ENCODE data around the gene SLC39A5. TPM values are rescaled to one million over a fixed set of nuclear protein-coding genes. Genes with fewer than 3 reads are reported as not detected.

Gene SLC39A5
- polyA plus RNA-seq, 1 of the 3 experiments (the other 2 are of a cell fraction) = 0.12 TPM

DNA sequence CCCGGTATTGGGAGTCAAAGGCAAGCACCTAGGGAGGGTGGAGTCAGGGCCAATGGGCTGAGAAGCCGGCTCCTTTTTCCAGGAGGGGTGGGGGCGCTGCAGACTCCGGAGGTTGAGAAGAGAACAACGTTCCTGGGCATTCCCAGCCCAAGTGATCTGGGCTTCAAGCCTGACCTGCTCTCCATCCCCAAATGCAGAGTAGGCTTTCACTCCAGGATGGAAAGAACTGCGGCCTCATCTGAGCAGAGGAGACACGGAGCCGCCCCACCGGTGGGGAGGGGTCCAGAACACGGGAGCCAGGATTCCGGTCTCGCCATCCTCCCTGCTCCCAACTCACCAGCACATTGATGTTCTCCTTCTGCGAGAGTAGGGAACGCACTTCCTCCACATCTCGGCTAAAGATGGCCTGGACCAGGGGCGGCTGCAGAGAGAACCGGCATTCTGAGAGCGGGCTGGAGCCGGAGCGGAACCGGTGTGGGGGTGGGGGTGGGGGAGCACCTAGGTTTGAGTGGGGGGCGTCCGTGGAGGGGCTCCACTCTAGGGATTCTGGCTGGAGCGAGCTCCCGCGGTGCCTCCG is 27.7 kb downstream of the SLC39A5 start:
- Histone ChIP-seq H3K4me2 (peak overlapping the region; percentile 97), H3K27ac (ENCODE audit: low read depth in 2 of 2, low read length in 1 of 2) (peak overlapping the region; percentile 75 to 92), H2AFZ (ENCODE audit: low read depth) (peak overlapping the region; percentile 9; the same call in 1 of the 2 replicates), H3K9me3 (no peaks in the 10 kb centered on the region), H3K79me2 (ENCODE audit: insufficient read depth) (peaks cover 55% of the 10 kb centered on the region), H3K9ac (peak overlapping the region; percentile 91), H3K4me3 (ENCODE audit: low read depth in 2 of 2, low read length in 1 of 2) (peak overlapping the region; percentile 90 to 95), H3K27me3 (ENCODE audit: insufficient read depth) (no peaks in the 10 kb centered on the region), H3K9me2 (no peaks in the 10 kb centered on the region), H3K36me3 (replicated peaks in 1 of 2; ENCODE audit: control insufficient read depth in 1 of 2, insufficient read depth in 2 of 2, low read length in 1 of 2) (peaks cover 35 to 37% of the 10 kb centered on the region in 2 experiments), H3F3A (replicated peaks; ENCODE audit: insufficient read depth) (peaks cover 44% of the 10 kb centered on the region), H4K20me1 (ENCODE audit: insufficient read depth) (peaks cover 23% of the 10 kb centered on the region), H3K4me1 (ENCODE audit: control insufficient read depth in 1 of 2, insufficient read depth in 2 of 2, low read depth in 1 of 2, low read length in 1 of 2) (peaks cover 15 to 19% of the 10 kb centered on the region in 2 experiments)
- TF ChIP-seq TEAD4 (IDR thresholded peaks at IDR 0.05; ENCODE audit: borderline replicate concordance, insufficient read depth) (no peak), SIN3A (IDR thresholded peaks at IDR 0.05; ENCODE audit: borderline replicate concordance, low read depth, low read length) (no peak), GATA2 (CRISPR knock-in tag; IDR thresholded peaks at IDR 0.05) (no peak), GABPA (IDR thresholded peaks at IDR 0.05; ENCODE audit: low read depth) (no peak), MEF2A (IDR thresholded peaks at IDR 0.05; ENCODE audit: borderline replicate concordance, low read depth) (no peak), EZH2phosphoT487 (IDR thresholded peaks at IDR 0.05; ENCODE audit: borderline replicate concordance, low read depth) (no peak), FOSL2 (IDR thresholded peaks at IDR 0.05; ENCODE audit: borderline replicate concordance, low read depth) (no peak), RCOR1 (IDR thresholded peaks at IDR 0.05; ENCODE audit: low read length) (no peak), EP300 (IDR thresholded peaks at IDR 0.05; ENCODE audit: borderline replicate concordance in 1 of 2, low read depth in 1 of 2, low read length in 1 of 2) (no peak), MXI1 (IDR thresholded peaks at IDR 0.05; ENCODE audit: low read depth, low read length) (peak; percentile 25; the same call in 1 of the 2 replicates), RAD21 (IDR thresholded peaks at IDR 0.05; ENCODE audit: low read length) (no peak)
- TF ChIP-seq, protein P1, sequence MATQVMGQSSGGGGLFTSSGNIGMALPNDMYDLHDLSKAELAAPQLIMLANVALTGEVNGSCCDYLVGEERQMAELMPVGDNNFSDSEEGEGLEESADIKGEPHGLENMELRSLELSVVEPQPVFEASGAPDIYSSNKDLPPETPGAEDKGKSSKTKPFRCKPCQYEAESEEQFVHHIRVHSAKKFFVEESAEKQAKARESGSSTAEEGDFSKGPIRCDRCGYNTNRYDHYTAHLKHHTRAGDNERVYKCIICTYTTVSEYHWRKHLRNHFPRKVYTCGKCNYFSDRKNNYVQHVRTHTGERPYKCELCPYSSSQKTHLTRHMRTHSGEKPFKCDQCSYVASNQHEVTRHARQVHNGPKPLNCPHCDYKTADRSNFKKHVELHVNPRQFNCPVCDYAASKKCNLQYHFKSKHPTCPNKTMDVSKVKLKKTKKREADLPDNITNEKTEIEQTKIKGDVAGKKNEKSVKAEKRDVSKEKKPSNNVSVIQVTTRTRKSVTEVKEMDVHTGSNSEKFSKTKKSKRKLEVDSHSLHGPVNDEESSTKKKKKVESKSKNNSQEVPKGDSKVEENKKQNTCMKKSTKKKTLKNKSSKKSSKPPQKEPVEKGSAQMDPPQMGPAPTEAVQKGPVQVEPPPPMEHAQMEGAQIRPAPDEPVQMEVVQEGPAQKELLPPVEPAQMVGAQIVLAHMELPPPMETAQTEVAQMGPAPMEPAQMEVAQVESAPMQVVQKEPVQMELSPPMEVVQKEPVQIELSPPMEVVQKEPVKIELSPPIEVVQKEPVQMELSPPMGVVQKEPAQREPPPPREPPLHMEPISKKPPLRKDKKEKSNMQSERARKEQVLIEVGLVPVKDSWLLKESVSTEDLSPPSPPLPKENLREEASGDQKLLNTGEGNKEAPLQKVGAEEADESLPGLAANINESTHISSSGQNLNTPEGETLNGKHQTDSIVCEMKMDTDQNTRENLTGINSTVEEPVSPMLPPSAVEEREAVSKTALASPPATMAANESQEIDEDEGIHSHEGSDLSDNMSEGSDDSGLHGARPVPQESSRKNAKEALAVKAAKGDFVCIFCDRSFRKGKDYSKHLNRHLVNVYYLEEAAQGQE (IDR thresholded peaks at IDR 0.05; ENCODE audit: low read depth, low read length) = no peak
- TF ChIP-seq, protein P2, sequence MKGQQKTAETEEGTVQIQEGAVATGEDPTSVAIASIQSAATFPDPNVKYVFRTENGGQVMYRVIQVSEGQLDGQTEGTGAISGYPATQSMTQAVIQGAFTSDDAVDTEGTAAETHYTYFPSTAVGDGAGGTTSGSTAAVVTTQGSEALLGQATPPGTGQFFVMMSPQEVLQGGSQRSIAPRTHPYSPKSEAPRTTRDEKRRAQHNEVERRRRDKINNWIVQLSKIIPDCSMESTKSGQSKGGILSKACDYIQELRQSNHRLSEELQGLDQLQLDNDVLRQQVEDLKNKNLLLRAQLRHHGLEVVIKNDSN (IDR thresholded peaks at IDR 0.05; ENCODE audit: borderline replicate concordance, low read depth) = no peak
- TF ChIP-seq, protein P3, sequence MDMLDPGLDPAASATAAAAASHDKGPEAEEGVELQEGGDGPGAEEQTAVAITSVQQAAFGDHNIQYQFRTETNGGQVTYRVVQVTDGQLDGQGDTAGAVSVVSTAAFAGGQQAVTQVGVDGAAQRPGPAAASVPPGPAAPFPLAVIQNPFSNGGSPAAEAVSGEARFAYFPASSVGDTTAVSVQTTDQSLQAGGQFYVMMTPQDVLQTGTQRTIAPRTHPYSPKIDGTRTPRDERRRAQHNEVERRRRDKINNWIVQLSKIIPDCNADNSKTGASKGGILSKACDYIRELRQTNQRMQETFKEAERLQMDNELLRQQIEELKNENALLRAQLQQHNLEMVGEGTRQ (IDR thresholded peaks at IDR 0.05; ENCODE audit: borderline replicate concordance, low read depth, low read length) = no peak
- TF ChIP-seq, protein P4, sequence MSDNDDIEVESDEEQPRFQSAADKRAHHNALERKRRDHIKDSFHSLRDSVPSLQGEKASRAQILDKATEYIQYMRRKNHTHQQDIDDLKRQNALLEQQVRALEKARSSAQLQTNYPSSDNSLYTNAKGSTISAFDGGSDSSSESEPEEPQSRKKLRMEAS (IDR thresholded peaks at IDR 0.05; ENCODE audit: low read depth) = 0 out of 2 replicates have a peak, but pooled peaks have one; percentile 6
- TF ChIP-seq, protein P5, sequence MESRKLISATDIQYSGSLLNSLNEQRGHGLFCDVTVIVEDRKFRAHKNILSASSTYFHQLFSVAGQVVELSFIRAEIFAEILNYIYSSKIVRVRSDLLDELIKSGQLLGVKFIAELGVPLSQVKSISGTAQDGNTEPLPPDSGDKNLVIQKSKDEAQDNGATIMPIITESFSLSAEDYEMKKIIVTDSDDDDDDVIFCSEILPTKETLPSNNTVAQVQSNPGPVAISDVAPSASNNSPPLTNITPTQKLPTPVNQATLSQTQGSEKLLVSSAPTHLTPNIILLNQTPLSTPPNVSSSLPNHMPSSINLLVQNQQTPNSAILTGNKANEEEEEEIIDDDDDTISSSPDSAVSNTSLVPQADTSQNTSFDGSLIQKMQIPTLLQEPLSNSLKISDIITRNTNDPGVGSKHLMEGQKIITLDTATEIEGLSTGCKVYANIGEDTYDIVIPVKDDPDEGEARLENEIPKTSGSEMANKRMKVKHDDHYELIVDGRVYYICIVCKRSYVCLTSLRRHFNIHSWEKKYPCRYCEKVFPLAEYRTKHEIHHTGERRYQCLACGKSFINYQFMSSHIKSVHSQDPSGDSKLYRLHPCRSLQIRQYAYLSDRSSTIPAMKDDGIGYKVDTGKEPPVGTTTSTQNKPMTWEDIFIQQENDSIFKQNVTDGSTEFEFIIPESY (IDR thresholded peaks at IDR 0.05; ENCODE audit: borderline replicate concordance, low read depth) = no peak
- TF ChIP-seq, protein P6, sequence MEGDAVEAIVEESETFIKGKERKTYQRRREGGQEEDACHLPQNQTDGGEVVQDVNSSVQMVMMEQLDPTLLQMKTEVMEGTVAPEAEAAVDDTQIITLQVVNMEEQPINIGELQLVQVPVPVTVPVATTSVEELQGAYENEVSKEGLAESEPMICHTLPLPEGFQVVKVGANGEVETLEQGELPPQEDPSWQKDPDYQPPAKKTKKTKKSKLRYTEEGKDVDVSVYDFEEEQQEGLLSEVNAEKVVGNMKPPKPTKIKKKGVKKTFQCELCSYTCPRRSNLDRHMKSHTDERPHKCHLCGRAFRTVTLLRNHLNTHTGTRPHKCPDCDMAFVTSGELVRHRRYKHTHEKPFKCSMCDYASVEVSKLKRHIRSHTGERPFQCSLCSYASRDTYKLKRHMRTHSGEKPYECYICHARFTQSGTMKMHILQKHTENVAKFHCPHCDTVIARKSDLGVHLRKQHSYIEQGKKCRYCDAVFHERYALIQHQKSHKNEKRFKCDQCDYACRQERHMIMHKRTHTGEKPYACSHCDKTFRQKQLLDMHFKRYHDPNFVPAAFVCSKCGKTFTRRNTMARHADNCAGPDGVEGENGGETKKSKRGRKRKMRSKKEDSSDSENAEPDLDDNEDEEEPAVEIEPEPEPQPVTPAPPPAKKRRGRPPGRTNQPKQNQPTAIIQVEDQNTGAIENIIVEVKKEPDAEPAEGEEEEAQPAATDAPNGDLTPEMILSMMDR (IDR thresholded peaks at IDR 0.05) = peak; percentile 35
- ChIA-PET CTCF (interaction anchor here (0.6 to 5.4 kb wide), 40 partner anchors 8 to 391 kb away, joined by 3 to 58 read pairs (median 5); partner anchors contain the start of genes CNPY2, COQ10A, RNF41 and SLC39A5), POLR2A (interaction anchor here (0.6 to 2.1 kb wide), 4 partner anchors 9 to 103 kb away, joined by 4 to 12 read pairs (median 5); partner anchors contain the start of genes CNPY2, COQ10A, SMARCC2 and STAT2)
- DNase-seq = peak; percentile 81
- WGBS (ENCODE audit: low lambda C conversion rate) = 2% methylated on average over 13 of the region's 27 CpGs
